K562 (cell line): ENCODE results near the gene MGAT4C. TPM values are rescaled to one million over a fixed set of nuclear protein-coding genes. Genes with fewer than 3 reads are reported as not detected.

Experiments
- ATAC-seq: fragments of 200-7000 bp; cut with Tn5 transposase; 3 replicates; pipeline ENCODE4 v1.9.1; 2020; ENCODE audit warnings: moderate library complexity
- BruUV-seq: library from RNA; stranded (reverse); fragments of 400-500 nt; replicated peaks from 2 replicates; lab custom pipeline; 2021; lab: Mats Ljungman, UMichigan
- CTCF ChIA-PET: fragments of 300-600 bp; formaldehyde crosslinking; extraction: SDS; loops from one replicate; lab custom pipeline; 2021; ENCODE audit warnings: low intra/inter-chr PET ratio; lab: Yijun Ruan, JAX
- POLR2A ChIA-PET: fragments of 300-600, 350-650 bp; sonication (Branson Sonifier 250); formaldehyde crosslinking; extraction: SDS; loops from one replicate; lab custom pipeline; 2021; ENCODE audit warnings: antibody characterized with exemption, inconsistent platforms; lab: Yijun Ruan, JAX
- DNase-seq, 4 experiments: peaks; one replicate each; pipeline versions ENCODE4 v3.0.0 to v3.0.0-alpha.2; 2011 to 2018; ENCODE audit warnings: low spot score in 3 of 4, mixed read lengths in 3 of 4; ENCODE audit errors: extremely low read depth in 1 of 4
- FAIRE-seq: peaks from 2 replicates; lab custom pipeline; 2011; peaks lifted over from hg19 to GRCh38; lab: Jason Lieb, UNC
- H2AFZ ChIP-seq: 2 replicates; pipeline ENCODE4 v1.6.0; 2011; ENCODE audit warnings: low read depth, low read length, control low read depth, inconsistent platforms
- H3K27ac ChIP-seq: fragments of 200-600 bp; 3 replicates; pipeline ENCODE4 v1.8.0; 2011; ENCODE audit warnings: low read depth, mild to moderate bottlenecking, control low read depth, inconsistent platforms, low read length, moderate library complexity, mixed read lengths; ENCODE audit errors: extremely low read depth
- H3K27me3 ChIP-seq, 2 experiments: fragments of 300-600 bp in 1 of 2; 2 replicates in 1 of 2; 3 replicates in 1 of 2; pipeline versions ENCODE4 v1.6.0 to v1.8.0; 2011; ENCODE audit warnings: inconsistent platforms in 2 of 2, low read length in 2 of 2, mild to moderate bottlenecking in 1 of 2, mixed read lengths in 1 of 2, moderate library complexity in 1 of 2; ENCODE audit not compliant: control insufficient read depth in 2 of 2, insufficient read depth in 2 of 2
- H3K36me3 ChIP-seq: fragments of 300-600 bp; 3 replicates; pipeline ENCODE4 v1.8.0; 2011; ENCODE audit warnings: mild to moderate bottlenecking, low read length, inconsistent platforms; ENCODE audit not compliant: control insufficient read depth, insufficient read depth
- H3K4me1 ChIP-seq, 2 experiments: fragments of 200-600 bp in 1 of 2; replicated peaks in 1 of 2; 2 replicates in 1 of 2; 3 replicates in 1 of 2; pipeline versions ENCODE4 v1.5.1 to v1.8.0; 2011; ENCODE audit warnings: inconsistent platforms in 2 of 2, low read length in 2 of 2, mild to moderate bottlenecking in 1 of 2, mixed read lengths in 1 of 2, moderate library complexity in 1 of 2; ENCODE audit not compliant: control insufficient read depth in 2 of 2, insufficient read depth in 2 of 2
- H3K4me2 ChIP-seq: 2 replicates; pipeline ENCODE4 v1.6.1; 2011; ENCODE audit warnings: low read length, control low read depth, inconsistent platforms, mixed read lengths; ENCODE audit not compliant: insufficient read depth
- H3K4me3 ChIP-seq: fragments of 200-600 bp; sonication (generic), shearing (Covaris generic); 2 replicates; pipeline ENCODE4 v1.5.1; 2016; ENCODE audit warnings: control low read depth, inconsistent platforms
- H3K79me2 ChIP-seq: fragments of 200-600 bp; 3 replicates; pipeline ENCODE4 v1.8.0; 2011; ENCODE audit warnings: low read length, inconsistent platforms; ENCODE audit not compliant: control insufficient read depth, insufficient read depth
- H3K9ac ChIP-seq, 2 experiments: 2 replicates each; pipeline versions ENCODE4 v1.6.0 to v1.6.1; 2011; ENCODE audit warnings: low read depth in 2 of 2, low read length in 2 of 2, control low read depth in 1 of 2, inconsistent platforms in 1 of 2, mild to moderate bottlenecking in 1 of 2, mixed read lengths in 1 of 2; ENCODE audit not compliant: insufficient read depth in 1 of 2
- H3K9me1 ChIP-seq: one replicate; pipeline ENCODE4 v1.6.0; 2011; ENCODE audit warnings: inconsistent platforms, mild to moderate bottlenecking, low read length, moderate library complexity; ENCODE audit not compliant: control insufficient read depth, insufficient read depth
- H3K9me3 ChIP-seq: replicated peaks from 2 replicates; pipeline ENCODE4 v1.5.1; 2011; ENCODE audit warnings: low read depth, low read length, inconsistent platforms; ENCODE audit not compliant: control insufficient read depth, insufficient read depth
- H4K20me1 ChIP-seq: replicated peaks from 2 replicates; pipeline ENCODE4 v1.6.1; 2011; ENCODE audit warnings: low read length, inconsistent platforms, mixed read lengths; ENCODE audit not compliant: control insufficient read depth, insufficient read depth
- ERF ChIP-seq: fragments of 450-650 bp; formaldehyde crosslinking; IDR thresholded peaks from 2 replicates; pipeline ENCODE4 v1.4.0; 2020; ENCODE audit warnings: mild to moderate bottlenecking, mixed read lengths
- GATAD2B ChIP-seq: fragments of 450-650 bp; IDR thresholded peaks from 2 replicates; pipeline ENCODE4 v1.6.1; 2017; ENCODE audit warnings: mild to moderate bottlenecking, borderline replicate concordance
- HDAC8 ChIP-seq: fragments of 450-650 bp; IDR thresholded peaks from 2 replicates; pipeline ENCODE4 v1.6.1; 2016; ENCODE audit warnings: mild to moderate bottlenecking, missing genetic modification characterization, moderate library complexity, missing compliant biosample characterization
- ZBTB8A ChIP-seq: fragments of 450-650 bp; IDR thresholded peaks from 2 replicates; pipeline ENCODE4 v1.6.1; 2018; ENCODE audit warnings: mild to moderate bottlenecking, moderate library complexity; ENCODE audit not compliant: partially characterized antibody
- WGBS: fragments of 100-300 bp; shearing (Covaris generic); methylation state at CpG from one replicate; pipeline ENCODE4 v1.1.6; 2016; ENCODE audit warnings: low coverage, mixed read lengths; ENCODE audit not compliant: insufficient coverage; ENCODE audit errors: missing lambda C conversion rate; 5-methylcytosine and 5-hydroxymethylcytosine counted together
- in situ Hi-C: fragments of 300-500 bp; cut with MboI; formaldehyde crosslinking; loops from 4 replicates; pipeline ENCODE4 v1.15.0; 2018; ENCODE audit warnings: inconsistent platforms, mixed read lengths
- intact Hi-C: fragments of 100-400 bp; cut with micrococcal nuclease; formaldehyde crosslinking; loops from 2 replicates; pipeline ENCODE4 v1.14.2; 2022
- polyA plus RNA-seq, 8 experiments: library from polyadenylated mRNA; depleted of rRNA in 4 of 8; stranded (reverse) in 5 of 8; unstranded in 3 of 8; fragments of >200 nt; fragmentation: Nextera tagmentation in 2 of 8; fragmentation: Illumina TruSeq in 1 of 8; extraction: Ambion mirVana in 2 of 8; extraction: Trizol in 1 of 8; gene quantifications; 2 replicates each; pipeline versions ENCODE4 v1.2.1 to v1.2.3, GENCODE V29; 2011 to 2014; ENCODE audit warnings: inconsistent platforms in 1 of 8, missing spikeins in 1 of 8
- total RNA-seq, 7 experiments: library from RNA; depleted of rRNA in 6 of 7; stranded (reverse); fragments of >200 nt in 6 of 7; fragmentation: Illumina TruSeq in 2 of 7; extraction: Trizol in 2 of 7; gene quantifications; 2 replicates each; pipeline versions ENCODE4 v1.2.1 to v1.2.3, GENCODE V29; 2011 to 2021; ENCODE audit warnings: low replicate concordance in 1 of 7
- TF ChIP-seq, protein P1 (sequence below): fragments of 250-450 bp; sonication (Bioruptor Pico); IDR thresholded peaks from 2 replicates; pipeline ENCODE4 v1.5.0; 2021
- TF ChIP-seq, protein P2 (sequence below): sonication (generic); formaldehyde crosslinking; IDR thresholded peaks from 2 replicates; pipeline ENCODE4 v1.8.1; 2022; ENCODE audit warnings: missing genetic modification reagents
- TF ChIP-seq, protein P3 (sequence below): fragments of 250-450 bp; sonication (Bioruptor Pico); IDR thresholded peaks from 2 replicates; pipeline ENCODE4 v1.4.0; 2020; ENCODE audit warnings: mild to moderate bottlenecking, moderate library complexity
- TF ChIP-seq, protein P4 (sequence below): sonication (generic); formaldehyde crosslinking; IDR thresholded peaks from 2 replicates; pipeline ENCODE4 v1.9.0; 2022; ENCODE audit warnings: mild to moderate bottlenecking, missing genetic modification reagents

MGAT4C gene
- total and polyA plus RNA-seq, 9 of the 15 experiments (the other 6 are each of a cell fraction or from before 2014, with no cell fraction given): not detected

DNA sequence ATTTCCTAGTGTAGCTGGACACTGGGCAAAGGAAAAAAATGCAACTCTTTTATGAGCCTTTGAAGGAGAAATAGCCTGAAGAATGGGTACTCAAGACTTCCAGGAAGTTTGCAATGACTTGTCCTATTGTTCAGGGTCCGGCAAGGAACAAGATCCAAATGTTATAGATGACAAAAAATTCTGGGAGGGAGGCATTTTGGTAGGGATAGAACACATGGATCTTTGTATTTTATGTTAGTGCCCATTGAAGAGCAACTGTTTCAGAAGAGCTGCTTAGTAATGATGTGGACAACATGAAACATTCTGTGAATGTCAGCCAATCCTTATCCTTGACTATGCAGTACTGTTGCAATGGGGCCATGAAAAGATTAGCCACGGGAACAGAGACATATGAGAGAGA lies 138.0 kb downstream of the MGAT4C start:
- no peak for FAIRE-seq
- Histone ChIP-seq H3K27ac (no peak overlapping the region), H3K79me2 (no peaks in the 10 kb centered on the region), H3K4me2 (no peak overlapping the region), H3K36me3 (no peaks in the 10 kb centered on the region), H4K20me1 (no peaks in the 10 kb centered on the region), H3K4me1 (no peaks in the 10 kb centered on the region), H3K27me3 (no peaks in the 10 kb centered on the region), H2AFZ (no peak overlapping the region), H3K9me1 (no peaks in the 10 kb centered on the region), H3K4me3 (no peak overlapping the region), H3K9ac (no peak overlapping the region), H3K9me3 (0 out of 2 replicates have a peak, but pooled peaks cover 2% of the 10 kb centered on the region)
- in situ Hi-C loops (no loop called here), intact Hi-C loops (no loop called here)
- no TSS peak for BruUV-seq
- no peak for TF ChIP-seq ZBTB8A
- TF ChIP-seq, protein P1, sequence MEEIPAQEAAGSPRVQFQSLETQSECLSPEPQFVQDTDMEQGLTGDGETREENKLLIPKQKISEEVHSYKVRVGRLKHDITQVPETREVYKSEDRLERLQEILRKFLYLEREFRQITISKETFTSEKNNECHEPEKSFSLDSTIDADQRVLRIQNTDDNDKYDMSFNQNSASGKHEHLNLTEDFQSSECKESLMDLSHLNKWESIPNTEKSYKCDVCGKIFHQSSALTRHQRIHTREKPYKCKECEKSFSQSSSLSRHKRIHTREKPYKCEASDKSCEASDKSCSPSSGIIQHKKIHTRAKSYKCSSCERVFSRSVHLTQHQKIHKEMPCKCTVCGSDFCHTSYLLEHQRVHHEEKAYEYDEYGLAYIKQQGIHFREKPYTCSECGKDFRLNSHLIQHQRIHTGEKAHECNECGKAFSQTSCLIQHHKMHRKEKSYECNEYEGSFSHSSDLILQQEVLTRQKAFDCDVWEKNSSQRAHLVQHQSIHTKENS (CRISPR knock-in tag): no peak
- no peak for TF ChIP-seq ERF (CRISPR knock-in tag)
- TF ChIP-seq HDAC8 (tag): no peak
- TF ChIP-seq, protein P2, sequence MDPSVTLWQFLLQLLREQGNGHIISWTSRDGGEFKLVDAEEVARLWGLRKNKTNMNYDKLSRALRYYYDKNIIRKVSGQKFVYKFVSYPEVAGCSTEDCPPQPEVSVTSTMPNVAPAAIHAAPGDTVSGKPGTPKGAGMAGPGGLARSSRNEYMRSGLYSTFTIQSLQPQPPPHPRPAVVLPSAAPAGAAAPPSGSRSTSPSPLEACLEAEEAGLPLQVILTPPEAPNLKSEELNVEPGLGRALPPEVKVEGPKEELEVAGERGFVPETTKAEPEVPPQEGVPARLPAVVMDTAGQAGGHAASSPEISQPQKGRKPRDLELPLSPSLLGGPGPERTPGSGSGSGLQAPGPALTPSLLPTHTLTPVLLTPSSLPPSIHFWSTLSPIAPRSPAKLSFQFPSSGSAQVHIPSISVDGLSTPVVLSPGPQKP (CRISPR knock-in tag): no peak
- TF ChIP-seq, protein P3, sequence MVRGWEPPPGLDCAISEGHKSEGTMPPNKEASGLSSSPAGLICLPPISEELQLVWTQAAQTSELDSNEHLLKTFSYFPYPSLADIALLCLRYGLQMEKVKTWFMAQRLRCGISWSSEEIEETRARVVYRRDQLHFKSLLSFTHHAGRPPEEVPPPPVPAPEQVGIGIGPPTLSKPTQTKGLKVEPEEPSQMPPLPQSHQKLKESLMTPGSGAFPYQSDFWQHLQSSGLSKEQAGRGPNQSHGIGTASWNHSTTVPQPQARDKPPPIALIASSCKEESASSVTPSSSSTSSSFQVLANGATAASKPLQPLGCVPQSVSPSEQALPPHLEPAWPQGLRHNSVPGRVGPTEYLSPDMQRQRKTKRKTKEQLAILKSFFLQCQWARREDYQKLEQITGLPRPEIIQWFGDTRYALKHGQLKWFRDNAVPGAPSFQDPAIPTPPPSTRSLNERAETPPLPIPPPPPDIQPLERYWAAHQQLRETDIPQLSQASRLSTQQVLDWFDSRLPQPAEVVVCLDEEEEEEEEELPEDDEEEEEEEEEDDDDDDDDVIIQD (CRISPR knock-in tag): no peak
- TF ChIP-seq, protein P4, sequence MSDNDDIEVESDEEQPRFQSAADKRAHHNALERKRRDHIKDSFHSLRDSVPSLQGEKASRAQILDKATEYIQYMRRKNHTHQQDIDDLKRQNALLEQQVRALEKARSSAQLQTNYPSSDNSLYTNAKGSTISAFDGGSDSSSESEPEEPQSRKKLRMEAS: no peak
- TF ChIP-seq GATAD2B: no peak
- no peak for DNase-seq
- no peak for ATAC-seq
- ChIA-PET POLR2A (no interaction called here), CTCF (no interaction called here)
- WGBS: 0% methylated on average over 2 of the region's 2 CpGs
